Measurements from ENCODE around the gene CLRN3. TPM values are rescaled to one million over a fixed set of nuclear protein-coding genes. Genes with fewer than 3 reads are reported as not detected.

CLRN3 gene
- polyA plus RNA-seq, 2 of the 4 experiments (the other 2 are of a cell fraction): 0.08 TPM; not detected in 1

DNA sequence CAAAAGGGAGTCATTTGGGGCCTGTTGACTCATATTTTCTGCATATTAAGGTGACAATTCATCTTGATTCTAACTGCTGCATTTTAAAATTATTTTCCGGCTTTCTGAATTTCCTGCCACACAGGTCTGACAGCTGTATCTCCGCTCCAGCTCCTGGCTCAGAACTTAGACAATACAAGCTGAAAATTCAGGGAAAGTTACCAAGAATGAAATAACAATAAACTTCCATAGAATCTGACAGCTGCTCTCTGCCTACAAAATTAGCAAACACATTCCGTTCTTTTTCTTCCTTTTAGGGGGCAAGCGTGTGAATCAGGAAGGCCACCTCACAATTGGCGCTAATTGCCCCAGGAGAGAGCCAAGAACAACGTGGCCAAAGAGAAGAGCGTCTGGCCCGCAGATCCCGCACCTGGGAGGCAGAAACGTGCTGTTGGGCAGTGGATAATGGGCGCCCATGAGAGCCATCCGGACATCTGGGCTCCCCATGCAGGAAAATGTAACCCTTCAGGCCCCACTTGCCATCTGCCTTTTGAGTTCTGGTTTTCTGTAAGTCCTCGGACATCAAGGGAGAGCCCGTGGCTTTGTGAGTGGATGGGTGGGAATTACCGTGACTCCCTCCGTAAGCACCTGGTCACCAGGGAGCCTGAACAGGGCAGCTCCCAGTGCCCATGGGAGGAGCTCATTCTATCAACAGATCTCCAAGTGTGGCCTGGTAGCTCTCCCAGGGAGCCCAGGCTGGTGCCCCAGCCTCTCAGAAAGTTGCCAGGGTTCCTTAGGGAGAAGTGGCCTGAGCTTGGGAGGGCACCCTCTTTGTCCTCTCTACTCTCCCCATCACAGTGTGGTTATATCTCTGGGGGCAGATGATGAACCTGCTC is 5.0 kb downstream of the CLRN3 start:
- no peaks in the 10 kb centered on the region for H3K9me3 ChIP-seq
- FAIRE-seq (no peak), DNase-seq (ENCODE audit: low read depth in 1 of 2, low spot score in 1 of 2) (no peak), ATAC-seq (no peak)
- no peaks in the 10 kb centered on the region for H3K4me1 ChIP-seq
- H3K4me3 ChIP-seq: no peak overlapping the region
- POLR2A ChIA-PET: no interaction called here
- TF ChIP-seq CBX2 (IDR thresholded peaks at IDR 0.05; ENCODE audit: borderline replicate concordance, low read depth): no peak
- no peak for TF ChIP-seq E2F6 (IDR thresholded peaks at IDR 0.05; ENCODE audit: borderline replicate concordance, low read depth)
- no peak for TF ChIP-seq JUNB (IDR thresholded peaks at IDR 0.05)
- no peak for TF ChIP-seq PBX3 (IDR thresholded peaks at IDR 0.05)
- TF ChIP-seq SMC3 (IDR thresholded peaks at IDR 0.05): no peak
- TF ChIP-seq POLR2AphosphoS2 (conservative IDR thresholded peaks at IDR 0.05; ENCODE audit: low read length): no peak
- TF ChIP-seq, protein P1, sequence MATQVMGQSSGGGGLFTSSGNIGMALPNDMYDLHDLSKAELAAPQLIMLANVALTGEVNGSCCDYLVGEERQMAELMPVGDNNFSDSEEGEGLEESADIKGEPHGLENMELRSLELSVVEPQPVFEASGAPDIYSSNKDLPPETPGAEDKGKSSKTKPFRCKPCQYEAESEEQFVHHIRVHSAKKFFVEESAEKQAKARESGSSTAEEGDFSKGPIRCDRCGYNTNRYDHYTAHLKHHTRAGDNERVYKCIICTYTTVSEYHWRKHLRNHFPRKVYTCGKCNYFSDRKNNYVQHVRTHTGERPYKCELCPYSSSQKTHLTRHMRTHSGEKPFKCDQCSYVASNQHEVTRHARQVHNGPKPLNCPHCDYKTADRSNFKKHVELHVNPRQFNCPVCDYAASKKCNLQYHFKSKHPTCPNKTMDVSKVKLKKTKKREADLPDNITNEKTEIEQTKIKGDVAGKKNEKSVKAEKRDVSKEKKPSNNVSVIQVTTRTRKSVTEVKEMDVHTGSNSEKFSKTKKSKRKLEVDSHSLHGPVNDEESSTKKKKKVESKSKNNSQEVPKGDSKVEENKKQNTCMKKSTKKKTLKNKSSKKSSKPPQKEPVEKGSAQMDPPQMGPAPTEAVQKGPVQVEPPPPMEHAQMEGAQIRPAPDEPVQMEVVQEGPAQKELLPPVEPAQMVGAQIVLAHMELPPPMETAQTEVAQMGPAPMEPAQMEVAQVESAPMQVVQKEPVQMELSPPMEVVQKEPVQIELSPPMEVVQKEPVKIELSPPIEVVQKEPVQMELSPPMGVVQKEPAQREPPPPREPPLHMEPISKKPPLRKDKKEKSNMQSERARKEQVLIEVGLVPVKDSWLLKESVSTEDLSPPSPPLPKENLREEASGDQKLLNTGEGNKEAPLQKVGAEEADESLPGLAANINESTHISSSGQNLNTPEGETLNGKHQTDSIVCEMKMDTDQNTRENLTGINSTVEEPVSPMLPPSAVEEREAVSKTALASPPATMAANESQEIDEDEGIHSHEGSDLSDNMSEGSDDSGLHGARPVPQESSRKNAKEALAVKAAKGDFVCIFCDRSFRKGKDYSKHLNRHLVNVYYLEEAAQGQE (IDR thresholded peaks at IDR 0.05): no peak
- no peak for TF ChIP-seq CHD4 (IDR thresholded peaks at IDR 0.05; ENCODE audit: borderline replicate concordance)
- no peak overlapping the region for H3K27ac ChIP-seq
- WGBS (ENCODE audit: missing lambda C conversion rate): 65% methylated on average over 16 of the region's 16 CpGs
- H3K4me2 ChIP-seq: no peak overlapping the region
- CTCF ChIA-PET: interaction anchor here (1.6 to 4.8 kb wide), 3 partner anchors 18 to 181 kb away, joined by 4 to 26 read pairs (median 7); partner anchors contain the start of gene PTPRE

GRCh38 chr10:127886371-127887051 is 6.2 kb downstream of the CLRN3 start:
- DNase-seq (ENCODE audit: low read depth in 1 of 2, low spot score in 1 of 2) (no peak), ATAC-seq (no peak)
- TF ChIP-seq MAZ (IDR thresholded peaks at IDR 0.05; ENCODE audit: borderline replicate concordance, low read depth, low read length): no peak
- TF ChIP-seq, protein P2, sequence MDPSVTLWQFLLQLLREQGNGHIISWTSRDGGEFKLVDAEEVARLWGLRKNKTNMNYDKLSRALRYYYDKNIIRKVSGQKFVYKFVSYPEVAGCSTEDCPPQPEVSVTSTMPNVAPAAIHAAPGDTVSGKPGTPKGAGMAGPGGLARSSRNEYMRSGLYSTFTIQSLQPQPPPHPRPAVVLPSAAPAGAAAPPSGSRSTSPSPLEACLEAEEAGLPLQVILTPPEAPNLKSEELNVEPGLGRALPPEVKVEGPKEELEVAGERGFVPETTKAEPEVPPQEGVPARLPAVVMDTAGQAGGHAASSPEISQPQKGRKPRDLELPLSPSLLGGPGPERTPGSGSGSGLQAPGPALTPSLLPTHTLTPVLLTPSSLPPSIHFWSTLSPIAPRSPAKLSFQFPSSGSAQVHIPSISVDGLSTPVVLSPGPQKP (IDR thresholded peaks at IDR 0.05; ENCODE audit: low read depth, low read length): no peak
- TF ChIP-seq KDM1A (IDR thresholded peaks at IDR 0.05; ENCODE audit: low read depth): no peak
- no peak for TF ChIP-seq MYC (IDR thresholded peaks at IDR 0.05; ENCODE audit: borderline replicate concordance, low read length)
- no peak for TF ChIP-seq RNF2 (IDR thresholded peaks at IDR 0.05; ENCODE audit: borderline replicate concordance, low read depth)
- no peak for TF ChIP-seq EHMT2 (IDR thresholded peaks at IDR 0.05; ENCODE audit: low read depth)
- TF ChIP-seq POLR2A (IDR thresholded peaks at IDR 0.05; ENCODE audit: low read length): no peak
- TF ChIP-seq JUNB (IDR thresholded peaks at IDR 0.05): no peak
- TF ChIP-seq ZSCAN20 (CRISPR knock-in tag; IDR thresholded peaks at IDR 0.05): no peak
- no peak for TF ChIP-seq NFE2L2 (conservative IDR thresholded peaks at IDR 0.05; ENCODE audit: low read length)
- no peak for TF ChIP-seq CHD2 (IDR thresholded peaks at IDR 0.05; ENCODE audit: low read length, partially characterized antibody)

More at GRCh38 chr10:127886371-127887051, 6.2 kb downstream of the CLRN3 start:
- ChIA-PET POLR2A (no interaction called here), CTCF (no interaction called here)
- Histone ChIP-seq H3K27ac (no peak overlapping the region), H3K4me3 (no peak overlapping the region), H3K4me2 (no peak overlapping the region), H3K4me1 (no peaks in the 10 kb centered on the region), H3K9me3 (no peaks in the 10 kb centered on the region)
- FAIRE-seq: no peak
- WGBS (ENCODE audit: missing lambda C conversion rate): 67% methylated on average over 9 of the region's 12 CpGs

All from A549 (cell line).